Stimulated activated CD4-positive, alpha-beta T cell treated with anti-CD3 and anti-CD28 coated beads, TNF-alpha, amount 100 ng/mL, for 48 hours (primary cell): Measurements from ENCODE around the gene EXOC5.
"Not testable (repeated sequence)": the region's sequence is repeated elsewhere in the genome, so short reads cannot be mapped to it uniquely, and the experiment has no call there.

Experiments
- DNase-seq, 3 donors: peaks; one replicate each; pipeline ENCODE4 v3.0.0-alpha.2; 2020; ENCODE audit warnings: low read depth in 3 of 3

EXOC5 gene

GRCh38 chr14:57268161-57269069 is at the start of gene EXOC5, which contains the start of gene AP5M1:
EXOC5 (minus strand) TSS chr14:57268905; CDS start chr14:57268648, 257 bp downstream.
AP5M1 (plus strand) TSS chr14:57268971; CDS start chr14:57269315, 344 bp downstream.
- DNase-seq, result peak; percentile 81 to 85 (median 84)

GRCh38 chr14:57317248-57317833 is 48.6 kb upstream of the EXOC5 start:
- DNase-seq, result peak; percentile 40 to 64 (median 63)

- DNase-seq, result no peak
Measured at GRCh38 chr14:57314396-57315089, 45.8 kb upstream of the EXOC5 start.

GRCh38 chr14:57302883-57303282 is 34.2 kb upstream of the EXOC5 start:
- DNase-seq, result no peak

- DNase-seq, result no peak
Measured at GRCh38 chr14:57299511-57299910, 30.8 kb upstream of the EXOC5 start.

- DNase-seq, result no peak
Measured at GRCh38 chr14:57297852-57298251, 29.1 kb upstream of the EXOC5 start.

GRCh38 chr14:57295239-57295638 is 26.5 kb upstream of the EXOC5 start:
- DNase-seq, result no peak

GRCh38 chr14:57293866-57294837 is 25.4 kb upstream of the EXOC5 start:
- no peak for DNase-seq

GRCh38 chr14:57291692-57292647 is 23.3 kb upstream of the EXOC5 start:
- no peak for DNase-seq

GRCh38 chr14:57290751-57291150 is 22.0 kb upstream of the EXOC5 start:
- no peak for DNase-seq

GRCh38 chr14:57287745-57288144 is 19.0 kb upstream of the EXOC5 start:
- no peak for DNase-seq

GRCh38 chr14:57277062-57277461 is 8.4 kb upstream of the EXOC5 start:
- no peak for DNase-seq

GRCh38 chr14:57275023-57275664 is 6.4 kb upstream of the EXOC5 start:
- DNase-seq, result no peak

GRCh38 chr14:57274551-57274950 is 5.8 kb upstream of the EXOC5 start:
- no peak for DNase-seq

- DNase-seq, result no peak
Measured at GRCh38 chr14:57273236-57273635, 4.5 kb upstream of the EXOC5 start.

GRCh38 chr14:57266065-57266464 is 2.6 kb downstream of the EXOC5 start:
- DNase-seq, result no peak

- DNase-seq, result no peak
Measured at GRCh38 chr14:57262117-57262516, 6.6 kb downstream of the EXOC5 start.

- no peak for DNase-seq
Measured at GRCh38 chr14:57261604-57262003, 7.1 kb downstream of the EXOC5 start.

- no peak for DNase-seq
Measured at GRCh38 chr14:57259672-57260071, 9.0 kb downstream of the EXOC5 start.

- not testable (repeated sequence) for DNase-seq
Measured at GRCh38 chr14:57258221-57258620, 10.5 kb downstream of the EXOC5 start.
